Measurements from ENCODE around the gene DIP2C. TPM values are rescaled to one million over a fixed set of nuclear protein-coding genes. Genes with fewer than 3 reads are reported as not detected.

The DIP2C gene
- total and polyA plus RNA-seq, 2 experiments from 2014 or later = 9.1 to 15.8 TPM

- no peak for DNase-seq (ENCODE audit: low read depth in 1 of 2, low spot score in 1 of 2)
- no peak overlapping the region for H3K4me3 ChIP-seq
- peaks cover 22% of the 10 kb centered on the region for H3K4me1 ChIP-seq (ENCODE audit: low read depth)
- no peaks in the 10 kb centered on the region for H3K9me3 ChIP-seq (ENCODE audit: low read depth)
- H3K27ac ChIP-seq = no peak overlapping the region
- no peak for TF ChIP-seq CTCF (IDR thresholded peaks at IDR 0.05; ENCODE audit: low read depth, low read length)
- H3K36me3 ChIP-seq = no peaks in the 10 kb centered on the region
- H3K27me3 ChIP-seq = peaks cover 7% of the 10 kb centered on the region
These were observed 180.7 kb downstream of the DIP2C start for GRCh38 chr10:508726-509125.

GRCh38 chr10:507908-508444 lies 181.5 kb downstream of the DIP2C start:
- Histone ChIP-seq H3K27me3 (peaks cover 7% of the 10 kb centered on the region), H3K36me3 (no peaks in the 10 kb centered on the region)
- no peak for TF ChIP-seq CTCF (IDR thresholded peaks at IDR 0.05; ENCODE audit: low read depth, low read length)

GRCh38 chr10:507355-507699 lies 182.1 kb downstream of the DIP2C start:
- no peak for DNase-seq (ENCODE audit: low read depth in 1 of 2, low spot score in 1 of 2)
- peaks cover 7% of the 10 kb centered on the region for H3K27me3 ChIP-seq

More at GRCh38 chr10:507908-508444, 181.5 kb downstream of the DIP2C start:
- no peak overlapping the region for H3K27ac ChIP-seq
- no peak for DNase-seq (ENCODE audit: low read depth in 1 of 2, low spot score in 1 of 2)
- H3K9me3 ChIP-seq (ENCODE audit: low read depth) = no peaks in the 10 kb centered on the region
- H3K4me3 ChIP-seq = no peak overlapping the region
- peaks cover 22% of the 10 kb centered on the region for H3K4me1 ChIP-seq (ENCODE audit: low read depth)

GRCh38 chr10:506451-507354 lies 182.8 kb downstream of the DIP2C start:
- TF ChIP-seq CTCF (IDR thresholded peaks at IDR 0.05; ENCODE audit: low read depth, low read length) = no peak
- H3K27me3 ChIP-seq = peaks cover 7% of the 10 kb centered on the region
- H3K36me3 ChIP-seq = no peaks in the 10 kb centered on the region

More at GRCh38 chr10:507355-507699, 182.1 kb downstream of the DIP2C start:
- Histone ChIP-seq H3K4me3 (no peak overlapping the region), H3K27ac (no peak overlapping the region), H3K4me1 (ENCODE audit: low read depth) (peaks cover 21% of the 10 kb centered on the region), H3K9me3 (ENCODE audit: low read depth) (no peaks in the 10 kb centered on the region), H3K36me3 (no peaks in the 10 kb centered on the region)
- TF ChIP-seq CTCF (IDR thresholded peaks at IDR 0.05; ENCODE audit: low read depth, low read length) = no peak

GRCh38 chr10:505419-505818 lies 184.0 kb downstream of the DIP2C start:
- Histone ChIP-seq H3K27ac (no peak overlapping the region), H3K4me1 (ENCODE audit: low read depth) (peaks cover 10% of the 10 kb centered on the region), H3K27me3 (peaks cover 7% of the 10 kb centered on the region), H3K9me3 (ENCODE audit: low read depth) (no peaks in the 10 kb centered on the region), H3K4me3 (no peak overlapping the region), H3K36me3 (no peaks in the 10 kb centered on the region)
- TF ChIP-seq CTCF (IDR thresholded peaks at IDR 0.05; ENCODE audit: low read depth, low read length) = no peak
- DNase-seq (ENCODE audit: low read depth in 1 of 2, low spot score in 1 of 2) = no peak

More at GRCh38 chr10:506451-507354, 182.8 kb downstream of the DIP2C start:
- H3K9me3 ChIP-seq (ENCODE audit: low read depth) = no peaks in the 10 kb centered on the region
- no peak for DNase-seq (ENCODE audit: low read depth in 1 of 2, low spot score in 1 of 2)
- no peak overlapping the region for H3K4me3 ChIP-seq
- no peak overlapping the region for H3K27ac ChIP-seq
- peaks cover 15% of the 10 kb centered on the region for H3K4me1 ChIP-seq (ENCODE audit: low read depth)
